HepG2 (cell line): ENCODE results near the gene SGCE. TPM values are rescaled to one million over a fixed set of nuclear protein-coding genes. Genes with fewer than 3 reads are reported as not detected.
A peak's percentile ranks its signal among the peaks of the same experiment; 100 is the strongest.

Experiments used
- AGO2 ChIP-seq: fragments of 200-400 bp; formaldehyde crosslinking; optimal IDR thresholded peaks from 2 replicates; pipeline ENCODE3; 2017; ENCODE audit warnings: mild to moderate bottlenecking, low read depth, low read length, moderate library complexity
- ASH2L ChIP-seq: fragments of 300-600, 200-600 bp; sonication (generic); IDR thresholded peaks from 2 replicates; pipeline ENCODE4 v1.7.0; 2017; ENCODE audit warnings: low read depth, mild to moderate bottlenecking, moderate library complexity, mixed read lengths, low read length; ENCODE audit not compliant: insufficient read length
- KAT8 ChIP-seq: IDR thresholded peaks from 2 replicates; pipeline ENCODE4 v1.6.1; 2016; ENCODE audit warnings: missing genetic modification reagents, missing compliant biosample characterization
- MBD4 ChIP-seq: IDR thresholded peaks from 2 replicates; pipeline ENCODE4 v1.6.1; 2012; ENCODE audit warnings: low read length, inconsistent platforms, borderline replicate concordance
- MED13 ChIP-seq: sonication (generic); formaldehyde crosslinking; IDR thresholded peaks from 2 replicates; pipeline ENCODE4 v1.5.0; 2020; ENCODE audit warnings: missing genetic modification reagents
- MYC ChIP-seq: sonication (generic); formaldehyde crosslinking; IDR thresholded peaks from 2 replicates; pipeline ENCODE4 v1.9.0; 2021; ENCODE audit warnings: missing genetic modification reagents, borderline replicate concordance
- SOX13 ChIP-seq, 3 experiments: fragments of 450-650 bp in 1 of 3; sonication (generic) in 1 of 3; formaldehyde crosslinking in 1 of 3; IDR thresholded peaks in 2 of 3; conservative IDR thresholded peaks in 1 of 3; 2 replicates each; pipeline versions ENCODE4 v1.5.0 to v1.6.1; 2016 to 2020; ENCODE audit warnings: antibody characterized with exemption in 1 of 3, mild to moderate bottlenecking in 1 of 3, missing compliant biosample characterization in 1 of 3, missing genetic modification reagents in 1 of 3, moderate library complexity in 1 of 3
- ZNF530 ChIP-seq: sonication (generic); formaldehyde crosslinking; IDR thresholded peaks from 2 replicates; pipeline ENCODE4 v1.5.0; 2020; ENCODE audit warnings: low read depth, mild to moderate bottlenecking, missing genetic modification reagents
- ZNF563 ChIP-seq: sonication (generic); formaldehyde crosslinking; IDR thresholded peaks from 2 replicates; pipeline ENCODE4 v1.8.0; 2022; ENCODE audit warnings: mild to moderate bottlenecking, moderate library complexity, missing genetic modification reagents
- ZNF567 ChIP-seq: sonication (generic); formaldehyde crosslinking; IDR thresholded peaks from 2 replicates; pipeline ENCODE4 v1.8.1; 2023; ENCODE audit warnings: mild to moderate bottlenecking, missing genetic modification reagents, borderline replicate concordance
- ZNF75D ChIP-seq: sonication (generic); formaldehyde crosslinking; IDR thresholded peaks from 2 replicates; pipeline ENCODE4 v1.8.1; 2023; ENCODE audit warnings: missing genetic modification reagents, mild to moderate bottlenecking, borderline replicate concordance
- ZNF768 ChIP-seq: sonication (generic); formaldehyde crosslinking; IDR thresholded peaks from 2 replicates; pipeline ENCODE4 v1.4.0; 2020; ENCODE audit warnings: missing genetic modification reagents
- ZNF777 ChIP-seq: sonication (generic); formaldehyde crosslinking; IDR thresholded peaks from 2 replicates; pipeline ENCODE4 v1.4.0; 2020; ENCODE audit warnings: missing genetic modification reagents
- polyA plus RNA-seq, 8 experiments: library from polyadenylated mRNA; depleted of rRNA in 3 of 8; stranded (reverse) in 7 of 8; unstranded in 1 of 8; fragments of >200 nt; fragmentation: Illumina TruSeq in 4 of 8; extraction: Trizol in 4 of 8; gene quantifications; 2 replicates each; pipeline versions ENCODE4 v1.2.1 to v1.2.3, GENCODE V29; 2011 to 2016; ENCODE audit warnings: low read depth in 4 of 8, missing spikeins in 1 of 8, mixed read lengths in 1 of 8; ENCODE audit not compliant: insufficient read depth in 1 of 8
- total RNA-seq, 5 experiments: library from RNA; depleted of rRNA; stranded (reverse); fragments of >200 nt; fragmentation: Illumina TruSeq; extraction: Trizol; gene quantifications; 2 replicates each; pipeline ENCODE4 v1.2.3, GENCODE V29; 2016; ENCODE audit warnings: low read depth in 1 of 5
- TF ChIP-seq, protein P1 (sequence below): sonication (generic); formaldehyde crosslinking; IDR thresholded peaks from 2 replicates; pipeline ENCODE4 v1.4.0; 2020; ENCODE audit warnings: low read depth, mild to moderate bottlenecking, missing genetic modification reagents
- TF ChIP-seq, protein P2 (sequence below): sonication (generic); formaldehyde crosslinking; IDR thresholded peaks from 2 replicates; pipeline ENCODE4 v1.5.1; 2020; ENCODE audit warnings: mild to moderate bottlenecking, missing genetic modification reagents, moderate library complexity
- TF ChIP-seq, protein P3 (sequence below): sonication (generic); formaldehyde crosslinking; IDR thresholded peaks from 2 replicates; pipeline ENCODE4 v1.8.1; 2023; ENCODE audit warnings: mild to moderate bottlenecking, inconsistent platforms, moderate library complexity, missing genetic modification reagents, borderline replicate concordance

Gene SGCE
- total and polyA plus RNA-seq, 2 of the 13 experiments (the other 11 are each of a cell fraction or from before 2014, with no cell fraction given): 52.3 to 71.1 TPM

DNA sequence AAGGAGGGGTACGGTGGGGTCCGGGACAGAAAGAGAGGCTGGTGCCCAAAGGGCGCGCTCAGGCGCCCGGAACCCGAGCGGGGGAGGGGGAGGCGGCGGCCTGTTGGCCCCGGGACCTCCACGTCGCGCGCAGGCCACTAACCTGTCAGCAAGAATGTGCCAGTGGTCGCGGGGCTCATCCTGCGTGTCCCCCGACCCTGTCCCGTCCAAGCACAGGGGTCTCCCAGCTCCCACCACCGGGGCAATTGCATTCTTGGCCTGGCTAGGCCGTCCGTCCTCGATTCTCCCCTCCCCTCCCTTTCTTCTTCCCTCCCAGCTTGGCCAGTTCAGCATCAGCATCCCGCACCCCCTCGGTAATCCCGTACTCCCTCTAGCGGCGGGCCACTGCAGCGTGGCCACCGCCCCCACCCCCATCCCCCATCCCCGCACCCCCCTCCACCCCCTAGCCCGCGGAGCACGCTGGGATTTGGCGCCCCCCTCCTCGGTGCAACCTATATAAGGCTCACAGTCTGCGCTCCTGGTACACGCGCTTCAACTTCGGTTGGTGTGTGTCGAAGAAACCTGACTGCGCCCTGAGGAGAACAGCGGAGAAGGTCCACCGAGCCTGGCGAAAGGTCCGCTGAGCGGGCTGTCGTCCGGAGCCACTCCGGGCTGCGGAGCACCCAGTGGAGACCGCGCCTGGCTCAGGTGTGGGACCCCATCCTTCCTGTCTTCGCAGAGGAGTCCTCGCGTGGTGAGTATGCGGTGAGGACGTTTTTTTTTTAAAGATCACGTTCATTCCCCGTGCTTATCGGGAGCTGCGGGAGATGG, at the start of gene SGCE (continued):
- TF ChIP-seq, protein P1, sequence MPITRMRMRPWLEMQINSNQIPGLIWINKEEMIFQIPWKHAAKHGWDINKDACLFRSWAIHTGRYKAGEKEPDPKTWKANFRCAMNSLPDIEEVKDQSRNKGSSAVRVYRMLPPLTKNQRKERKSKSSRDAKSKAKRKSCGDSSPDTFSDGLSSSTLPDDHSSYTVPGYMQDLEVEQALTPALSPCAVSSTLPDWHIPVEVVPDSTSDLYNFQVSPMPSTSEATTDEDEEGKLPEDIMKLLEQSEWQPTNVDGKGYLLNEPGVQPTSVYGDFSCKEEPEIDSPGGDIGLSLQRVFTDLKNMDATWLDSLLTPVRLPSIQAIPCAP: no peak
- TF ChIP-seq, protein P2, sequence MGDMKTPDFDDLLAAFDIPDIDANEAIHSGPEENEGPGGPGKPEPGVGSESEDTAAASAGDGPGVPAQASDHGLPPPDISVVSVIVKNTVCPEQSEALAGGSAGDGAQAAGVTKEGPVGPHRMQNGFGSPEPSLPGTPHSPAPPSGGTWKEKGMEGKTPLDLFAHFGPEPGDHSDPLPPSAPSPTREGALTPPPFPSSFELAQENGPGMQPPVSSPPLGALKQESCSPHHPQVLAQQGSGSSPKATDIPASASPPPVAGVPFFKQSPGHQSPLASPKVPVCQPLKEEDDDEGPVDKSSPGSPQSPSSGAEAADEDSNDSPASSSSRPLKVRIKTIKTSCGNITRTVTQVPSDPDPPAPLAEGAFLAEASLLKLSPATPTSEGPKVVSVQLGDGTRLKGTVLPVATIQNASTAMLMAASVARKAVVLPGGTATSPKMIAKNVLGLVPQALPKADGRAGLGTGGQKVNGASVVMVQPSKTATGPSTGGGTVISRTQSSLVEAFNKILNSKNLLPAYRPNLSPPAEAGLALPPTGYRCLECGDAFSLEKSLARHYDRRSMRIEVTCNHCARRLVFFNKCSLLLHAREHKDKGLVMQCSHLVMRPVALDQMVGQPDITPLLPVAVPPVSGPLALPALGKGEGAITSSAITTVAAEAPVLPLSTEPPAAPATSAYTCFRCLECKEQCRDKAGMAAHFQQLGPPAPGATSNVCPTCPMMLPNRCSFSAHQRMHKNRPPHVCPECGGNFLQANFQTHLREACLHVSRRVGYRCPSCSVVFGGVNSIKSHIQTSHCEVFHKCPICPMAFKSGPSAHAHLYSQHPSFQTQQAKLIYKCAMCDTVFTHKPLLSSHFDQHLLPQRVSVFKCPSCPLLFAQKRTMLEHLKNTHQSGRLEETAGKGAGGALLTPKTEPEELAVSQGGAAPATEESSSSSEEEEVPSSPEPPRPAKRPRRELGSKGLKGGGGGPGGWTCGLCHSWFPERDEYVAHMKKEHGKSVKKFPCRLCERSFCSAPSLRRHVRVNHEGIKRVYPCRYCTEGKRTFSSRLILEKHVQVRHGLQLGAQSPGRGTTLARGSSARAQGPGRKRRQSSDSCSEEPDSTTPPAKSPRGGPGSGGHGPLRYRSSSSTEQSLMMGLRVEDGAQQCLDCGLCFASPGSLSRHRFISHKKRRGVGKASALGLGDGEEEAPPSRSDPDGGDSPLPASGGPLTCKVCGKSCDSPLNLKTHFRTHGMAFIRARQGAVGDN (CRISPR knock-in tag): peak; percentile 77
- TF ChIP-seq ZNF563: peak; percentile 52; the same call in 1 of the 2 replicates
- peak; percentile 34; the same call in 1 of the 2 replicates for TF ChIP-seq ZNF777 (CRISPR knock-in tag)
- no peak for TF ChIP-seq SOX13 (IDR thresholded peaks at IDR 0.05)
- TF ChIP-seq SOX13 (CRISPR knock-in tag; conservative IDR thresholded peaks at IDR 0.05 in 1 of 2, IDR thresholded peaks at IDR 0.05 in 1 of 2): 0 out of 4 replicates have a peak, but pooled peaks of 1 of the 2 experiments have one; percentile 25
- TF ChIP-seq ZNF530 (CRISPR knock-in tag): no peak
- TF ChIP-seq MED13 (CRISPR knock-in tag): peak; percentile 49; the same call in 1 of the 2 replicates
- TF ChIP-seq ZNF75D (CRISPR knock-in tag): no peak
- no peak for TF ChIP-seq MBD4
- peak; percentile 60; the same call in 1 of the 2 replicates for TF ChIP-seq MYC
- peak; percentile 54; the same call in 1 of the 2 replicates for TF ChIP-seq ZNF567 (CRISPR knock-in tag)
- TF ChIP-seq, protein P3, sequence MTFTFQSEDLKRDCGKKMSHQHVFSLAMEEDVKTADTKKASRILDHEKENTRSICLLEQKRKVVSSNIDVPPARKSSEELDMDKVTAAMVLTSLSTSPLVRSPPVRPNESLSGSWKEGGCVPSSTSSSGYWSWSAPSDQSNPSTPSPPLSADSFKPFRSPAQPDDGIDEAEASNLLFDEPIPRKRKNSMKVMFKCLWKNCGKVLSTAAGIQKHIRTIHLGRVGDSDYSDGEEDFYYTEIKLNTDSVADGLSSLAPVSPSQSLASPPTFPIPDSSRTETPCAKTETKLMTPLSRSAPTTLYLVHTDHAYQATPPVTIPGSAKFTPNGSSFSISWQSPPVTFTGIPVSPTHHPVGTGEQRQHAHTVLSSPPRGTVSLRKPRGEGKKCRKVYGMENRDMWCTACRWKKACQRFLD (CRISPR knock-in tag): no peak
- TF ChIP-seq AGO2: peak; percentile 74
- TF ChIP-seq ZNF768 (CRISPR knock-in tag): peak; percentile 35; the same call in 1 of the 2 replicates
- TF ChIP-seq ASH2L: peak; percentile 12
- TF ChIP-seq KAT8 (CRISPR knock-in tag): 0 out of 2 replicates have a peak, but pooled peaks have one; percentile 29
- TF ChIP-seq, all 625 proteins: peak for 139
